ENCODE measurements around the gene ZMYND8.
"Not testable (repeated sequence)": the region's sequence is repeated elsewhere in the genome, so short reads cannot be mapped to it uniquely, and the experiment has no call there.

Gene ZMYND8

GRCh38 chr20:47272893-47273590 lies 83.5 kb downstream of the ZMYND8 start:
- no peak overlapping the region for H3K27ac ChIP-seq (ENCODE audit: low read length)
- no peaks in the 10 kb centered on the region for H3K27me3 ChIP-seq (ENCODE audit: insufficient read depth, low read length)
- no peak overlapping the region for H3K4me3 ChIP-seq (ENCODE audit: low read length)
- no peaks in the 10 kb centered on the region; the same call in 1 of the 2 replicates for H3K4me1 ChIP-seq (ENCODE audit: insufficient read depth, low read length)
- no peak overlapping the region for H3K9ac ChIP-seq (ENCODE audit: low read depth, low read length)
- no peaks in the 10 kb centered on the region for H3K9me3 ChIP-seq (ENCODE audit: insufficient read depth, low read depth, low read length)
- peaks cover 83% of the 10 kb centered on the region for H3K36me3 ChIP-seq (ENCODE audit: insufficient read depth, low read depth, low read length)

- Histone ChIP-seq H3K9ac (ENCODE audit: low read depth, low read length) (no peak overlapping the region), H3K9me3 (ENCODE audit: insufficient read depth, low read depth, low read length) (no peaks in the 10 kb centered on the region), H3K36me3 (ENCODE audit: insufficient read depth, low read depth, low read length) (peaks cover 83% of the 10 kb centered on the region), H3K4me3 (ENCODE audit: low read length) (no peak overlapping the region), H3K27me3 (ENCODE audit: insufficient read depth, low read length) (no peaks in the 10 kb centered on the region), H3K4me1 (ENCODE audit: insufficient read depth, low read length) (peaks cover 3% of the 10 kb centered on the region; the same call in 1 of the 2 replicates), H3K27ac (ENCODE audit: low read length) (no peak overlapping the region)
These were observed 85.4 kb downstream of the ZMYND8 start for GRCh38 chr20:47271046-47271615.

GRCh38 chr20:47269309-47270165 lies 87.0 kb downstream of the ZMYND8 start:
- Histone ChIP-seq H3K9ac (ENCODE audit: low read depth, low read length) (no peak overlapping the region), H3K4me1 (ENCODE audit: insufficient read depth, low read length) (0 out of 2 replicates have a peak, but pooled peaks cover 3% of the 10 kb centered on the region), H3K27ac (ENCODE audit: low read length) (no peak overlapping the region), H3K9me3 (ENCODE audit: insufficient read depth, low read depth, low read length) (no peaks in the 10 kb centered on the region), H3K27me3 (ENCODE audit: insufficient read depth, low read length) (no peaks in the 10 kb centered on the region), H3K36me3 (ENCODE audit: insufficient read depth, low read depth, low read length) (peaks cover 81% of the 10 kb centered on the region), H3K4me3 (ENCODE audit: low read length) (no peak overlapping the region)

- Histone ChIP-seq H3K36me3 (ENCODE audit: insufficient read depth, low read depth, low read length) (peaks cover 87% of the 10 kb centered on the region), H3K9ac (ENCODE audit: low read depth, low read length) (no peak overlapping the region), H3K4me1 (ENCODE audit: insufficient read depth, low read length) (0 out of 2 replicates have a peak, but pooled peaks cover 3% of the 10 kb centered on the region), H3K27ac (ENCODE audit: low read length) (no peak overlapping the region), H3K27me3 (ENCODE audit: insufficient read depth, low read length) (no peaks in the 10 kb centered on the region), H3K4me3 (ENCODE audit: low read length) (no peak overlapping the region), H3K9me3 (ENCODE audit: insufficient read depth, low read depth, low read length) (no peaks in the 10 kb centered on the region)
These were observed 88.9 kb downstream of the ZMYND8 start for GRCh38 chr20:47267621-47268020.

- 0 out of 2 replicates have a peak, but pooled peaks cover 3% of the 10 kb centered on the region for H3K4me1 ChIP-seq (ENCODE audit: insufficient read depth, low read length)
- peaks cover 87% of the 10 kb centered on the region for H3K36me3 ChIP-seq (ENCODE audit: insufficient read depth, low read depth, low read length)
- H3K4me3 ChIP-seq (ENCODE audit: low read length) = no peak overlapping the region
- no peaks in the 10 kb centered on the region for H3K27me3 ChIP-seq (ENCODE audit: insufficient read depth, low read length)
- H3K9ac ChIP-seq (ENCODE audit: low read depth, low read length) = no peak overlapping the region
- H3K9me3 ChIP-seq (ENCODE audit: insufficient read depth, low read depth, low read length) = no peaks in the 10 kb centered on the region
- H3K27ac ChIP-seq (ENCODE audit: low read length) = no peak overlapping the region
These were observed 89.5 kb downstream of the ZMYND8 start for GRCh38 chr20:47266847-47267515.

GRCh38 chr20:47265984-47266383 lies 90.5 kb downstream of the ZMYND8 start:
- Histone ChIP-seq H3K4me1 (ENCODE audit: insufficient read depth, low read length) (0 out of 2 replicates have a peak, but pooled peaks cover 3% of the 10 kb centered on the region), H3K9me3 (ENCODE audit: insufficient read depth, low read depth, low read length) (no peaks in the 10 kb centered on the region), H3K9ac (ENCODE audit: low read depth, low read length) (no peak overlapping the region), H3K36me3 (ENCODE audit: insufficient read depth, low read depth, low read length) (peaks cover 87% of the 10 kb centered on the region), H3K27ac (ENCODE audit: low read length) (no peak overlapping the region), H3K27me3 (ENCODE audit: insufficient read depth, low read length) (no peaks in the 10 kb centered on the region), H3K4me3 (ENCODE audit: low read length) (no peak overlapping the region)

GRCh38 chr20:47265214-47265613 lies 91.3 kb downstream of the ZMYND8 start:
- no peak overlapping the region for H3K4me3 ChIP-seq (ENCODE audit: low read length)
- no peaks in the 10 kb centered on the region for H3K27me3 ChIP-seq (ENCODE audit: insufficient read depth, low read length)
- H3K36me3 ChIP-seq (ENCODE audit: insufficient read depth, low read depth, low read length) = peaks cover 89% of the 10 kb centered on the region
- no peak overlapping the region for H3K27ac ChIP-seq (ENCODE audit: low read length)
- H3K9ac ChIP-seq (ENCODE audit: low read depth, low read length) = no peak overlapping the region
- H3K9me3 ChIP-seq (ENCODE audit: insufficient read depth, low read depth, low read length) = no peaks in the 10 kb centered on the region
- 0 out of 2 replicates have a peak, but pooled peaks cover 3% of the 10 kb centered on the region for H3K4me1 ChIP-seq (ENCODE audit: insufficient read depth, low read length)

GRCh38 chr20:47264137-47264769 lies 92.2 kb downstream of the ZMYND8 start:
- not testable (repeated sequence) for H3K27ac ChIP-seq (ENCODE audit: low read length); H3K9me3 ChIP-seq (ENCODE audit: insufficient read depth, low read depth, low read length)
- H3K36me3 ChIP-seq (ENCODE audit: insufficient read depth, low read depth, low read length) = peaks cover 91% of the 10 kb centered on the region

GRCh38 chr20:47263465-47264084 lies 92.9 kb downstream of the ZMYND8 start:
- Histone ChIP-seq H3K9ac (ENCODE audit: low read depth, low read length) (no peak overlapping the region; the same call in 1 of the 2 replicates), H3K36me3 (ENCODE audit: insufficient read depth, low read depth, low read length) (peaks cover 92% of the 10 kb centered on the region), H3K4me1 (ENCODE audit: insufficient read depth, low read length) (0 out of 2 replicates have a peak, but pooled peaks cover 3% of the 10 kb centered on the region), H3K4me3 (ENCODE audit: low read length) (no peak overlapping the region), H3K27ac (ENCODE audit: low read length) (no peak overlapping the region), H3K27me3 (ENCODE audit: insufficient read depth, low read length) (no peaks in the 10 kb centered on the region), H3K9me3 (ENCODE audit: insufficient read depth, low read depth, low read length) (no peaks in the 10 kb centered on the region)

More at GRCh38 chr20:47264137-47264769, 92.2 kb downstream of the ZMYND8 start:
- H3K9ac ChIP-seq (ENCODE audit: low read depth, low read length); H3K4me1 ChIP-seq (ENCODE audit: insufficient read depth, low read length); H3K27me3 ChIP-seq (ENCODE audit: insufficient read depth, low read length); H3K4me3 ChIP-seq (ENCODE audit: low read length): not testable (repeated sequence)

- Histone ChIP-seq H3K27ac (ENCODE audit: low read length) (no peak overlapping the region), H3K36me3 (ENCODE audit: insufficient read depth, low read depth, low read length) (peaks cover 95% of the 10 kb centered on the region), H3K9ac (ENCODE audit: low read depth, low read length) (no peak overlapping the region), H3K4me3 (ENCODE audit: low read length) (no peak overlapping the region), H3K27me3 (ENCODE audit: insufficient read depth, low read length) (no peaks in the 10 kb centered on the region), H3K9me3 (ENCODE audit: insufficient read depth, low read depth, low read length) (no peaks in the 10 kb centered on the region), H3K4me1 (ENCODE audit: insufficient read depth, low read length) (0 out of 2 replicates have a peak, but pooled peaks cover 3% of the 10 kb centered on the region)
These were observed 93.4 kb downstream of the ZMYND8 start for GRCh38 chr20:47263080-47263464.
